K562 (cell line): Measurements from ENCODE around the gene CEP350.

Experiments
- CTCF ChIP-seq, 3 experiments: IDR thresholded peaks in 2 of 3; conservative IDR thresholded peaks in 1 of 3; 2 replicates each; pipeline ENCODE4 v1.5.1; 2011 to 2012; ENCODE audit warnings: low read length in 3 of 3, mild to moderate bottlenecking in 3 of 3, control low read depth in 2 of 3, improper control_type of control experiment in 1 of 3, inconsistent platforms in 1 of 3, low read depth in 1 of 3, mixed read lengths in 1 of 3, moderate library complexity in 1 of 3; ENCODE audit not compliant: insufficient read depth in 2 of 3
- EZH2 ChIP-seq: IDR thresholded peaks from 2 replicates; pipeline ENCODE4 v1.6.1; 2012; ENCODE audit warnings: low read depth, mild to moderate bottlenecking, inconsistent platforms, low read length, borderline replicate concordance
- HCFC1 ChIP-seq: IDR thresholded peaks from 2 replicates; pipeline ENCODE4 v1.6.1; 2012; ENCODE audit warnings: low read depth, low read length, improper control_type of control experiment
- HDAC6 ChIP-seq: IDR thresholded peaks from 2 replicates; pipeline ENCODE4 v1.6.1; 2012; ENCODE audit warnings: low read depth, mild to moderate bottlenecking, control low read depth, inconsistent platforms, low read length, moderate library complexity
- MAX ChIP-seq: sonication (generic); formaldehyde crosslinking; IDR thresholded peaks from 2 replicates; pipeline ENCODE4 v1.9.0; 2022; ENCODE audit warnings: mild to moderate bottlenecking, missing genetic modification reagents
- NRF1 ChIP-seq, 2 experiments: fragments of 450-650 bp; IDR thresholded peaks in 1 of 2; conservative IDR thresholded peaks in 1 of 2; 2 replicates each; pipeline ENCODE4 v1.6.1; 2014; ENCODE audit warnings: mild to moderate bottlenecking in 2 of 2
- SMAD4 ChIP-seq: fragments of 250-450 bp; sonication (Bioruptor Pico); conservative IDR thresholded peaks from 2 replicates; pipeline ENCODE4 v1.8.0; 2021; ENCODE audit warnings: inconsistent platforms, mild to moderate bottlenecking, moderate library complexity
- ZNF586 ChIP-seq: fragments of 450-650 bp; formaldehyde crosslinking; conservative IDR thresholded peaks from 2 replicates; pipeline ENCODE4 v1.4.0; 2020; ENCODE audit warnings: mild to moderate bottlenecking, moderate library complexity

- TF ChIP-seq NRF1 (conservative IDR thresholded peaks at IDR 0.05 in 1 of 2, IDR thresholded peaks at IDR 0.05 in 1 of 2) (no peak), MAX (CRISPR knock-in tag) (no peak), HCFC1 (no peak), HDAC6 (no peak), CTCF (IDR thresholded peaks at IDR 0.05 in 2 of 3, conservative IDR thresholded peaks at IDR 0.05 in 1 of 3; ENCODE audit: insufficient read depth in 2 of 3, low read depth in 1 of 3, low read length in 3 of 3) (no peak), ZNF586 (CRISPR knock-in tag) (no peak), SMAD4 (CRISPR knock-in tag) (no peak), EZH2 (no peak)
Measured at GRCh38 chr1:180101411-180101810, 146.8 kb downstream of the CEP350 start.
